GM15510 (cell line): ENCODE results near the gene CAMK2D.

ENCODE experiments used
- POLR2A ChIP-seq: IDR thresholded peaks from 3 replicates; pipeline ENCODE4 v1.6.1; 2011; ENCODE audit warnings: borderline replicate concordance; ENCODE audit not compliant: insufficient read length; ENCODE audit errors: extremely low read depth

Gene CAMK2D

GRCh38 chr4:113407409-113407808 lies 354.1 kb downstream of the CAMK2D start:
- no peak for TF ChIP-seq POLR2A

- no peak for TF ChIP-seq POLR2A
These were observed 354.9 kb downstream of the CAMK2D start for GRCh38 chr4:113406723-113407016.

GRCh38 chr4:113405874-113406722 lies 355.4 kb downstream of the CAMK2D start:
- TF ChIP-seq POLR2A: no peak

- TF ChIP-seq POLR2A: no peak
These were observed 356.7 kb downstream of the CAMK2D start for GRCh38 chr4:113404841-113405240.

GRCh38 chr4:113404167-113404571 lies 357.4 kb downstream of the CAMK2D start:
- TF ChIP-seq POLR2A: no peak
